SK-N-SH treated with all-trans-retinoic acid at 6 μM for 48 hours (cell line): ENCODE results near the gene HPCAL4.

Experiments used
- ATAC-seq: fragments of 200-7000 bp; cut with Tn5 transposase; 3 replicates; pipeline ENCODE4 v1.9.1; 2020; ENCODE audit warnings: mild to moderate bottlenecking, moderate library complexity
- BACH2 ChIP-seq: fragments of 250-450 bp; sonication (Bioruptor Pico); IDR thresholded peaks from 2 replicates; pipeline ENCODE4 v1.9.0; 2021; ENCODE audit warnings: mild to moderate bottlenecking, borderline replicate concordance
- CSDC2 ChIP-seq: fragments of 250-450 bp; sonication (Bioruptor Pico); IDR thresholded peaks from 2 replicates; pipeline ENCODE4 v1.5.0; 2020; ENCODE audit warnings: mild to moderate bottlenecking, moderate library complexity
- GLIS3 ChIP-seq: fragments of 250-450 bp; sonication (Bioruptor Pico); IDR thresholded peaks from 2 replicates; pipeline ENCODE4 v1.5.0; 2020; ENCODE audit warnings: mild to moderate bottlenecking, moderate library complexity
- ISL1 ChIP-seq: fragments of 250-450 bp; sonication (Bioruptor Pico); IDR thresholded peaks from 2 replicates; pipeline ENCODE4 v2.1.2; 2022; ENCODE audit warnings: mild to moderate bottlenecking, moderate library complexity
- PATZ1 ChIP-seq: fragments of 250-450 bp; sonication (Bioruptor Pico); IDR thresholded peaks from 2 replicates; pipeline ENCODE4 v1.8.0; 2020; ENCODE audit warnings: mild to moderate bottlenecking, moderate library complexity, borderline replicate concordance
- RARB ChIP-seq: fragments of 250-450 bp; sonication (Bioruptor Pico); IDR thresholded peaks from 2 replicates; pipeline ENCODE4 v1.8.0; 2021; ENCODE audit warnings: mild to moderate bottlenecking, moderate library complexity
- SNAI2 ChIP-seq: fragments of 250-450 bp; sonication (Bioruptor Pico); IDR thresholded peaks from 2 replicates; pipeline ENCODE4 v1.5.0; 2020; ENCODE audit warnings: mild to moderate bottlenecking, moderate library complexity
- TCF4 ChIP-seq: fragments of 250-450 bp; sonication (Bioruptor Pico); IDR thresholded peaks from 2 replicates; pipeline ENCODE4 v1.8.0; 2021; ENCODE audit warnings: mild to moderate bottlenecking, moderate library complexity, borderline replicate concordance
- TSHZ2 ChIP-seq: fragments of 250-450 bp; sonication (Bioruptor Pico); IDR thresholded peaks from 2 replicates; pipeline ENCODE4 v1.5.0; 2020; ENCODE audit warnings: mild to moderate bottlenecking, moderate library complexity
- ZFP3 ChIP-seq: fragments of 250-450 bp; sonication (Bioruptor Pico); IDR thresholded peaks from 2 replicates; pipeline ENCODE4 v1.5.0; 2020; ENCODE audit warnings: mild to moderate bottlenecking, moderate library complexity
- ZFP30 ChIP-seq: fragments of 450-650 bp; formaldehyde crosslinking; IDR thresholded peaks from 2 replicates; pipeline ENCODE4 v1.5.0; 2022; ENCODE audit warnings: mild to moderate bottlenecking, moderate library complexity
- ZNF565 ChIP-seq: fragments of 450-650 bp; formaldehyde crosslinking; conservative IDR thresholded peaks from 2 replicates; pipeline ENCODE4 v1.5.0; 2020; ENCODE audit warnings: low read depth, mild to moderate bottlenecking, moderate library complexity
- ZNF70 ChIP-seq: fragments of 450-650 bp; formaldehyde crosslinking; IDR thresholded peaks from 2 replicates; pipeline ENCODE4 v1.5.0; 2020; ENCODE audit warnings: mild to moderate bottlenecking, moderate library complexity
- ZNF8 ChIP-seq: fragments of 450-650 bp; formaldehyde crosslinking; IDR thresholded peaks from 2 replicates; pipeline ENCODE4 v1.5.0; 2020; ENCODE audit warnings: mild to moderate bottlenecking, moderate library complexity
- TF ChIP-seq, protein P1 (sequence below): fragments of 250-450 bp; sonication (Bioruptor Pico); IDR thresholded peaks from 2 replicates; pipeline ENCODE4 v1.8.0; 2021; ENCODE audit warnings: low read depth, mild to moderate bottlenecking, moderate library complexity, borderline replicate concordance
- TF ChIP-seq, protein P2 (sequence below): fragments of 250-450 bp; sonication (Bioruptor Pico); IDR thresholded peaks from 2 replicates; pipeline ENCODE4 v1.5.1; 2021; ENCODE audit warnings: mild to moderate bottlenecking, moderate library complexity

Gene HPCAL4

GRCh38 chr1:39681294-39681693, 9.9 kb downstream of the HPCAL4 start:
- no peak for TF ChIP-seq ZNF565 (CRISPR knock-in tag)
- TF ChIP-seq BACH2 (CRISPR knock-in tag), result no peak
- TF ChIP-seq ISL1 (CRISPR knock-in tag), result no peak
- no peak for TF ChIP-seq ZFP3 (CRISPR knock-in tag)
- no peak for TF ChIP-seq CSDC2
- no peak for TF ChIP-seq TSHZ2 (CRISPR knock-in tag)
- TF ChIP-seq ZNF70 (CRISPR knock-in tag), result no peak
- TF ChIP-seq, protein P1, sequence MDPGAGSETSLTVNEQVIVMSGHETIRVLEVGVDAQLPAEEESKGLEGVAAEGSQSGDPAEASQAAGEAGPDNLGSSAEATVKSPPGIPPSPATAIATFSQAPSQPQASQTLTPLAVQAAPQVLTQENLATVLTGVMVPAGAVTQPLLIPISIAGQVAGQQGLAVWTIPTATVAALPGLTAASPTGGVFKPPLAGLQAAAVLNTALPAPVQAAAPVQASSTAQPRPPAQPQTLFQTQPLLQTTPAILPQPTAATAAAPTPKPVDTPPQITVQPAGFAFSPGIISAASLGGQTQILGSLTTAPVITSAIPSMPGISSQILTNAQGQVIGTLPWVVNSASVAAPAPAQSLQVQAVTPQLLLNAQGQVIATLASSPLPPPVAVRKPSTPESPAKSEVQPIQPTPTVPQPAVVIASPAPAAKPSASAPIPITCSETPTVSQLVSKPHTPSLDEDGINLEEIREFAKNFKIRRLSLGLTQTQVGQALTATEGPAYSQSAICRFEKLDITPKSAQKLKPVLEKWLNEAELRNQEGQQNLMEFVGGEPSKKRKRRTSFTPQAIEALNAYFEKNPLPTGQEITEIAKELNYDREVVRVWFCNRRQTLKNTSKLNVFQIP (CRISPR knock-in tag), result no peak
- TF ChIP-seq, all 23 proteins: peak for 0
- ATAC-seq, result no peak

- ATAC-seq, result no peak
These were observed 10.5 kb downstream of the HPCAL4 start for GRCh38 chr1:39680751-39681150.

More at GRCh38 chr1:39680751-39681150, 10.5 kb downstream of the HPCAL4 start:
- no peak for TF ChIP-seq TSHZ2 (CRISPR knock-in tag)
- no peak for TF ChIP-seq BACH2 (CRISPR knock-in tag)
- TF ChIP-seq PATZ1 (CRISPR knock-in tag), result no peak
- no peak for TF ChIP-seq RARB (CRISPR knock-in tag)
- TF ChIP-seq TCF4, result no peak
- TF ChIP-seq ZFP3 (CRISPR knock-in tag), result no peak
- no peak for TF ChIP-seq SNAI2
- TF ChIP-seq, protein P2, sequence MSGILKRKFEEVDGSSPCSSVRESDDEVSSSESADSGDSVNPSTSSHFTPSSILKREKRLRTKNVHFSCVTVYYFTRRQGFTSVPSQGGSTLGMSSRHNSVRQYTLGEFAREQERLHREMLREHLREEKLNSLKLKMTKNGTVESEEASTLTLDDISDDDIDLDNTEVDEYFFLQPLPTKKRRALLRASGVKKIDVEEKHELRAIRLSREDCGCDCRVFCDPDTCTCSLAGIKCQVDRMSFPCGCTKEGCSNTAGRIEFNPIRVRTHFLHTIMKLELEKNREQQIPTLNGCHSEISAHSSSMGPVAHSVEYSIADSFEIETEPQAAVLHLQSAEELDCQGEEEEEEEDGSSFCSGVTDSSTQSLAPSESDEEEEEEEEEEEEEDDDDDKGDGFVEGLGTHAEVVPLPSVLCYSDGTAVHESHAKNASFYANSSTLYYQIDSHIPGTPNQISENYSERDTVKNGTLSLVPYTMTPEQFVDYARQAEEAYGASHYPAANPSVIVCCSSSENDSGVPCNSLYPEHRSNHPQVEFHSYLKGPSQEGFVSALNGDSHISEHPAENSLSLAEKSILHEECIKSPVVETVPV (CRISPR knock-in tag), result no peak
- TF ChIP-seq ZNF8 (CRISPR knock-in tag), result no peak
- no peak for TF ChIP-seq GLIS3 (CRISPR knock-in tag)
- TF ChIP-seq, protein P1 (CRISPR knock-in tag), result no peak
- no peak for TF ChIP-seq ZFP30 (CRISPR knock-in tag)
- TF ChIP-seq ISL1 (CRISPR knock-in tag), result no peak
- TF ChIP-seq, all 23 proteins: peak for 0
